GM18867 (cell line): ENCODE results near the gene RPS15.

ENCODE experiments used
- ATAC-seq: cut with Tn5 transposase; IDR thresholded peaks from one replicate; pipeline ENCODE4 v1.9.1; 2021; ENCODE audit warnings: mild to moderate bottlenecking, moderate library complexity; ENCODE audit not compliant: unreplicated experiment

The RPS15 gene

GRCh38 chr19:1481893-1482360 is 43.7 kb downstream of the RPS15 start:
- ATAC-seq = no peak

- no peak for ATAC-seq
These were observed 44.4 kb downstream of the RPS15 start for GRCh38 chr19:1482361-1483130.

- no peak for ATAC-seq
These were observed 45.2 kb downstream of the RPS15 start for GRCh38 chr19:1483131-1483978.

GRCh38 chr19:1483979-1484428 is 45.8 kb downstream of the RPS15 start:
- no peak for ATAC-seq

GRCh38 chr19:1486720-1487575 is 48.8 kb downstream of the RPS15 start:
- no peak for ATAC-seq

GRCh38 chr19:1487576-1488281 is 49.5 kb downstream of the RPS15 start:
- ATAC-seq = no peak

GRCh38 chr19:1488282-1488601 is 50.0 kb downstream of the RPS15 start:
- no peak for ATAC-seq

- ATAC-seq = no peak
These were observed 51.5 kb downstream of the RPS15 start for GRCh38 chr19:1489463-1490310.
